Measurements from ENCODE around the gene CFAP74. TPM values are rescaled to one million over a fixed set of nuclear protein-coding genes. Genes with fewer than 3 reads are reported as not detected.

Gene CFAP74
- total RNA-seq, 2 donors from 2014 or later, result 9.1 TPM; not detected in 1

GRCh38 chr1:1929639-1930545, 73.7 kb downstream of the CFAP74 start:
- TF ChIP-seq CTCF (IDR thresholded peaks at IDR 0.05) (no peak), POLR2AphosphoS5 (IDR thresholded peaks at IDR 0.05) (no peak), POLR2A (IDR thresholded peaks at IDR 0.05) (no peak)
- WGBS, result 84% methylated on average over 38 of the region's 38 CpGs
- H3K4me3 ChIP-seq, result no peak overlapping the region
- no peaks in the 10 kb centered on the region for H3K9me3 ChIP-seq
- intact Hi-C loops (cut with DNase I), result no loop called here
- no peak for DNase-seq (ENCODE audit: low spot score)
- no peaks in the 10 kb centered on the region for H3K27me3 ChIP-seq (replicated peaks; ENCODE audit: insufficient read depth)
- no peak overlapping the region for H3K27ac ChIP-seq
- H3K4me1 ChIP-seq (replicated peaks), result no peaks in the 10 kb centered on the region
- no peaks in the 10 kb centered on the region for H3K36me3 ChIP-seq

DNA sequence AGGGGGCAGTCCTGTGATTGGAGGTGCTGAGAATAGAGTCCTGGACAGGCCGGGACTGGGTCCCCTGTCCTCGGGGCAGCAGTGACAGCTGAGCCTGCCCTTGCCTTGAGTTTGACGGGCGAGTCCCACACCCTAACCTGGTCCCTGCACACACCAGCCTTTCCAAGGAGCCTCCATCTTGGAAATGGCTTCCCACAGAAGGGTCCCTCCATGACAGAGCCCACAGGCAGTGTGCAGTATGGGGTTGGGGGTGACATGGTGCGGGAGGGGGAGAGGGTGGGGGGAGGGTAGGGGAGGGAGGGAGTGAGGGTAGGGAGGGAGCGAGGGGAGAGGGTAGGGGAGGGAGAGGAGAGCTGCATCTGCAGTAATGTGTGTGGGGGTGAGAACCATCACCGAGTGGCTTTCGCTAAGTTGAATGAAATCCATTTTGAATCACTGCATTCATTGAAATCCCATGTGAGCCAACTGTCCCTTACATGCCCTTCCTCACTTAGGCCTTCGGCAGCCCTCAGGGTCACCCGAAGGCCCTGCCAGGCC, 74.4 kb downstream of the CFAP74 start:
- H3K9me3 ChIP-seq, result no peaks in the 10 kb centered on the region
- intact Hi-C loops (cut with DNase I), result no loop called here
- no peak overlapping the region for H3K27ac ChIP-seq
- H3K4me1 ChIP-seq (replicated peaks), result no peaks in the 10 kb centered on the region
- no peak for TF ChIP-seq POLR2AphosphoS5 (IDR thresholded peaks at IDR 0.05)
- no peak for TF ChIP-seq POLR2A (IDR thresholded peaks at IDR 0.05)
- TF ChIP-seq CTCF (IDR thresholded peaks at IDR 0.05), result no peak
- H3K27me3 ChIP-seq (replicated peaks; ENCODE audit: insufficient read depth), result no peaks in the 10 kb centered on the region
- 71% methylated on average over 9 of the region's 10 CpGs for WGBS
- no peaks in the 10 kb centered on the region for H3K36me3 ChIP-seq
- no peak overlapping the region for H3K4me3 ChIP-seq
- DNase-seq (ENCODE audit: low spot score), result no peak

DNA sequence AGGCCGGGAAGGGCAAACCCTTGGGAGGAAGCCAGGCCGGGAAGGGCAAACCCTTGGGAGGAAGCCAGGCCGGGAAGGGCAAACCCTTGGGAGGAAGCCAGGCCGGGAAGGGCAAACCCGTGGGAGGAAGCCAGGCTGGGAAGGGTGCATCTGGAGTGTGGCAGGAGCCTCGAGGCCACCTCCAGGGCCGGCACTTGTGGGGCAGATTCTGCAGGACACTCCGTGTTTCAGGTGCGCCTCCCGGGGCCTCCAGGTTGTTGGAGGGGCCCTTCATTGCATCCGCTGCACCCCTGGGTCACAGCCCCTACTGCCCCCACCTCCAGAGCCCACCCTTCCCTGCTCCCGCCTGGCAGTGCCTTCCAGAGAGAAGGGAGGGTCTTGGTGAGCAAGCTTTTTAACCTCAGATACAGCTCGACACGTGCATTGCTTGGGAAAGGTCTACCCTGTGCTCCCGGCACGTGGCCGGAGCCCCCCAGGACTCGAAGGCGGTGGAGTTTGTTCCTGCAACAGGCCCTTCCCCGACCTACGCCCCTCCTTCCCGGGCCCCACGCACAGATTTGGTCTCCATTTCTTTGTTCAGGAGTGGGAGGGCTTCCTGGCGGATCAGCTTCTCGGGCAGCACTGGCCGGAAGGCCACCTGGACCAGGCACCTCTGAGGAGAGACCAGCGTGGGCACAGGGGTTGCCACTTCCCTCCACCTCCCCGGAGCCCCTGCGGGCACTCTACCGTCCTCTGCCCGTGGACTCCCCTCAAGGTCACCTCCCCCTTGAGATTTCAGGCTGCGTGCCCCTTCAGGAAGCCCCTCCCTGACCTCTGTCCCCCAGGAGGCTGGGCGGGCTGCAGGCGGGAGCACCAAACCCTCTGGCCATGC, 75.1 kb downstream of the CFAP74 start:
- Histone ChIP-seq H3K36me3 (no peaks in the 10 kb centered on the region), H3K4me3 (no peak overlapping the region), H3K27ac (no peak overlapping the region), H3K27me3 (replicated peaks; ENCODE audit: insufficient read depth) (no peaks in the 10 kb centered on the region), H3K4me1 (replicated peaks) (no peaks in the 10 kb centered on the region), H3K9me3 (no peaks in the 10 kb centered on the region)
- intact Hi-C loops (cut with DNase I), result no loop called here
- no peak for DNase-seq (ENCODE audit: low spot score)
- TF ChIP-seq POLR2A (IDR thresholded peaks at IDR 0.05), result no peak
- TF ChIP-seq POLR2AphosphoS5 (IDR thresholded peaks at IDR 0.05), result no peak
- no peak for TF ChIP-seq CTCF (IDR thresholded peaks at IDR 0.05)
- WGBS, result 78% methylated on average over 32 of the region's 34 CpGs

DNA sequence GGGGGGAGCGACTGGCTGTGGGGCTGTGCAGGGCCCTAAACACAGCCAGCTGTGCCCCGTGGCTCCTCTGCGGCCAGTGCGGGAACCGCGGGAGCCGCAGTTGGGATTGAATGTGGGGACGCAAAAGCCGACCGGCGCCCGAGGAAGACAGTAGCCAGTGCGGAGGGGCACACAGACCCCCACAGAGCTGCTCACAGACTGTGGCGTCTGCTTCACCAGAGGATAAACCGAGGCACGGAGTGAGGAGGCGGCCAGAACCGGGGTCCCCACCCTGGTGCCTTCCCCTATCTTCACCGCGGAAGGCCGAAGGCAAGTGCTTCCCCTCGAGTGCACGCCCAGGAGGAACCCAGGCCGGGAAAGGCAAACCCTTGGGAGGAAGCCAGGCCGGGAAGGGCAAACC, 75.8 kb downstream of the CFAP74 start:
- no peak for TF ChIP-seq CTCF (IDR thresholded peaks at IDR 0.05)
- no peak for TF ChIP-seq POLR2A (IDR thresholded peaks at IDR 0.05)
- no peak for TF ChIP-seq POLR2AphosphoS5 (IDR thresholded peaks at IDR 0.05)
- WGBS, result 84% methylated on average over 25 of the region's 25 CpGs
- H3K27me3 ChIP-seq (replicated peaks; ENCODE audit: insufficient read depth), result no peaks in the 10 kb centered on the region
- H3K4me3 ChIP-seq, result no peak overlapping the region
- H3K9me3 ChIP-seq, result no peaks in the 10 kb centered on the region
- H3K36me3 ChIP-seq, result no peaks in the 10 kb centered on the region
- H3K27ac ChIP-seq, result no peak overlapping the region
- H3K4me1 ChIP-seq (replicated peaks), result no peaks in the 10 kb centered on the region
- DNase-seq (ENCODE audit: low spot score), result no peak
- intact Hi-C loops (cut with DNase I), result no loop called here
